WERI-Rb-1 (cell line): ENCODE results near the gene VENTX.

Experiments
- DNase-seq: peaks from one replicate; pipeline ENCODE4 v3.0.0-alpha.2; 2020
- H3K27ac ChIP-seq: fragments of 250-450 bp; sonication (Bioruptor Pico); 2 replicates; pipeline ENCODE4 v1.5.1; 2020; ENCODE audit warnings: mild to moderate bottlenecking, moderate library complexity
- H3K27me3 ChIP-seq: fragments of 250-450 bp; sonication (Bioruptor Pico); 2 replicates; pipeline ENCODE4 v1.5.1; 2021; ENCODE audit warnings: mild to moderate bottlenecking, low read depth, moderate library complexity; ENCODE audit not compliant: insufficient read depth, severe bottlenecking
- H3K36me3 ChIP-seq: fragments of 250-450 bp; sonication (Bioruptor Pico); 2 replicates; pipeline ENCODE4 v1.5.1; 2020; ENCODE audit warnings: mild to moderate bottlenecking, moderate library complexity
- H3K4me3 ChIP-seq: 2 replicates; pipeline ENCODE4 v1.5.1; 2011; ENCODE audit warnings: low read depth, mild to moderate bottlenecking, control low read depth, low read length
- H3K9me3 ChIP-seq: fragments of 250-450 bp; sonication (Bioruptor Pico); 2 replicates; pipeline ENCODE4 v1.5.1; 2021; ENCODE audit warnings: mild to moderate bottlenecking, moderate library complexity; ENCODE audit not compliant: severe bottlenecking
- TF ChIP-seq, protein P1 (sequence below): IDR thresholded peaks from 2 replicates; pipeline ENCODE4 v1.5.1; 2011; ENCODE audit warnings: low read depth, mild to moderate bottlenecking, control low read depth, inconsistent platforms, low read length

VENTX gene

DNA sequence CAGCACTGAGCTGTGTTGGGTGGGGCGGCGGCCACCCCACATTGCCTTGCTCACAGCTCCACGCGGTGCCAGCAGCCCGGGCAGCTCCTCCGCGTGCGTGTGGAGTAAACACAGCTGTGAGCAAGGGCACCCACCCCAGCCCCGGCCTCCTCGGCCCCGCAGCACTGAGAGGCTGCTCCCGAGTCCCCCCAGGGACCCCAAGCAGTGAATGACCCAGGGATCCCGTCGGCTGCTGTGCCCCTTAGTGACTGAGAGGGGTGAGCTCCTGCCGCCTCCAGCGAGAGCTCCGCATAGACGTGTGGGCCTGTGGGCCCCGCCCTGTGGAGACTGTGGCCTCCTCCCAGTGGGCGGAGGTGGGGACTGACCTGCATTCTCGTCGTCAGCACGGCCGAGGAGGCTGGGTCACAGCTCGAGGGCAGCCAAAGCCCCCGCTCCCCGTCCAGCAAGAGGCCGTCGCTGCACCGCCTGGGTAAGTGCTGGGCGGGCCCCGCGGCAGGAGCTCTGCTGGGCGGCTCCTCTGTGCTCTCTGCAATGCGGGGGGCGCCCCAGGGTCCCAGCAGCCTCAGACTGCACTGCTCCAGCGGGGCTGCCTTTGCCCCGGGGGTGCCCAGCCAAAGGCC, 37.6 kb upstream of the VENTX start:
- Histone ChIP-seq H3K36me3 (no peaks in the 10 kb centered on the region), H3K27me3 (no peaks in the 10 kb centered on the region)

DNA sequence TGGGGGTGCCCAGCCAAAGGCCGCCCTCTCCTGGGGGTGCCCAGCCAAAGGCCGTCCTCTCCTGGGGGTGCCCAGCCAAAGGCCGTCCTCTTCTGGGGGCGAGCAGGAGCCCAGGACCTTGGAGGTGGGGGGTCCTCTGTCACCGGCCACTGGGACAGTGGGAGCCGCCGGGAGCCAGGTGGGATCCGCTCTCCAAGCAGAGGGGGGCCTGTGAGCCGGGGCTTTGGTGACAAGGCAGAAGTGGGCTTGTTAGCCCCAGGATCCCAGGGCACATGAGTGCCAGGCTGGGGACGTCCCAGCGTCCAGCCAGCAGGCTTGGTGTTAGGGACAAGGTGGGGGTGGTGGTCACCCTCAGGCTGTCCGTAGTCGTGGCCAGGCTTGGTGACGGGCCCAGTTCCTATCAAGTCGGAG, 37.0 kb upstream of the VENTX start:
- DNase-seq, result no peak

More for the DNA sequence above, 37.6 kb upstream of the VENTX start:
- Histone ChIP-seq H3K9me3 (no peaks in the 10 kb centered on the region), H3K27ac (no peak overlapping the region), H3K4me3 (no peak overlapping the region)
- no peak for DNase-seq
- TF ChIP-seq, protein P1, sequence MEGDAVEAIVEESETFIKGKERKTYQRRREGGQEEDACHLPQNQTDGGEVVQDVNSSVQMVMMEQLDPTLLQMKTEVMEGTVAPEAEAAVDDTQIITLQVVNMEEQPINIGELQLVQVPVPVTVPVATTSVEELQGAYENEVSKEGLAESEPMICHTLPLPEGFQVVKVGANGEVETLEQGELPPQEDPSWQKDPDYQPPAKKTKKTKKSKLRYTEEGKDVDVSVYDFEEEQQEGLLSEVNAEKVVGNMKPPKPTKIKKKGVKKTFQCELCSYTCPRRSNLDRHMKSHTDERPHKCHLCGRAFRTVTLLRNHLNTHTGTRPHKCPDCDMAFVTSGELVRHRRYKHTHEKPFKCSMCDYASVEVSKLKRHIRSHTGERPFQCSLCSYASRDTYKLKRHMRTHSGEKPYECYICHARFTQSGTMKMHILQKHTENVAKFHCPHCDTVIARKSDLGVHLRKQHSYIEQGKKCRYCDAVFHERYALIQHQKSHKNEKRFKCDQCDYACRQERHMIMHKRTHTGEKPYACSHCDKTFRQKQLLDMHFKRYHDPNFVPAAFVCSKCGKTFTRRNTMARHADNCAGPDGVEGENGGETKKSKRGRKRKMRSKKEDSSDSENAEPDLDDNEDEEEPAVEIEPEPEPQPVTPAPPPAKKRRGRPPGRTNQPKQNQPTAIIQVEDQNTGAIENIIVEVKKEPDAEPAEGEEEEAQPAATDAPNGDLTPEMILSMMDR, result no peak

DNA sequence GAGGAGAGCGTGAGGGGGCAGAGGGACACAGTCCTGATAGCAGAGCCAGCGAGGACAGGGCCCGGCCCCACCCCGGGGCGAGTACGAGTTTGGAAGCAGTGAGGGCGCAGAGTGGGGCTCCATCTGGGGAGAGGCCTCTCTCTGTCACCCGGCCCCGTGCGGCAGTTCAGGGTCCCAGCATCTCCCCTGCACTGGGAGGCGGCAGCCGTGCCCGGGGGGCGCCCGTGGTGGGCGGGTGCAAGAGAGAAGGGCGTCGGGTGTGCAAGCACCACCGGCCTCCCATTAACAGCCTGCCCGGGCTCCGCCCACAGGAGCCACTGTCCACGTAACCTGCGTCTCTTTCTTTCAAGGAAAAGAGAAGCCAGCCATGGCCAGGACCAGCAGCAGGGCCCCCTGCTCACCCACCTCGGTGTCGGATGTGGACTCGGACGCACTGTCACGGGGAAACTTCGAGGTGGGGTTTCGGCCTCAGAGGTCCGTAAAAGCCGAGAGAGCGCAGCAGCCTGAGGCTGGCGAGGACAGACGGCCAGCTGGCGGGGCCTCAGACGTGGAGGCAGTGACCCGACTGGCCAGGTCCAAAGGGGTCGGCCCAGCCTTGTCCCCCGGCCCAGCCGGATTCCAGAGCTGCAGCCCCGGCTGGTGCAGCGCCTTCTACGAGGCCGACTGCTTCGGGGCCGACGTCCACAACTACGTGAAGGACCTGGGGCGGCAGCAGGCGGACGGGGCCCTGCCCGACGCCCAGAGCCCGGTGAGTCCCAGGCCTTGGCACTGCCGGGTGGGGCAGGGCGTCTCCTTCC, 36.3 kb upstream of the VENTX start:
- Histone ChIP-seq H3K9me3 (no peaks in the 10 kb centered on the region), H3K4me3 (no peak overlapping the region), H3K36me3 (no peaks in the 10 kb centered on the region), H3K27ac (no peak overlapping the region), H3K27me3 (no peaks in the 10 kb centered on the region)
- no peak for DNase-seq
- TF ChIP-seq, protein P1, result no peak

More for the DNA sequence above, 37.0 kb upstream of the VENTX start:
- TF ChIP-seq, protein P1, result no peak
- Histone ChIP-seq H3K36me3 (no peaks in the 10 kb centered on the region), H3K27me3 (no peaks in the 10 kb centered on the region), H3K4me3 (no peak overlapping the region), H3K27ac (no peak overlapping the region), H3K9me3 (no peaks in the 10 kb centered on the region)

DNA sequence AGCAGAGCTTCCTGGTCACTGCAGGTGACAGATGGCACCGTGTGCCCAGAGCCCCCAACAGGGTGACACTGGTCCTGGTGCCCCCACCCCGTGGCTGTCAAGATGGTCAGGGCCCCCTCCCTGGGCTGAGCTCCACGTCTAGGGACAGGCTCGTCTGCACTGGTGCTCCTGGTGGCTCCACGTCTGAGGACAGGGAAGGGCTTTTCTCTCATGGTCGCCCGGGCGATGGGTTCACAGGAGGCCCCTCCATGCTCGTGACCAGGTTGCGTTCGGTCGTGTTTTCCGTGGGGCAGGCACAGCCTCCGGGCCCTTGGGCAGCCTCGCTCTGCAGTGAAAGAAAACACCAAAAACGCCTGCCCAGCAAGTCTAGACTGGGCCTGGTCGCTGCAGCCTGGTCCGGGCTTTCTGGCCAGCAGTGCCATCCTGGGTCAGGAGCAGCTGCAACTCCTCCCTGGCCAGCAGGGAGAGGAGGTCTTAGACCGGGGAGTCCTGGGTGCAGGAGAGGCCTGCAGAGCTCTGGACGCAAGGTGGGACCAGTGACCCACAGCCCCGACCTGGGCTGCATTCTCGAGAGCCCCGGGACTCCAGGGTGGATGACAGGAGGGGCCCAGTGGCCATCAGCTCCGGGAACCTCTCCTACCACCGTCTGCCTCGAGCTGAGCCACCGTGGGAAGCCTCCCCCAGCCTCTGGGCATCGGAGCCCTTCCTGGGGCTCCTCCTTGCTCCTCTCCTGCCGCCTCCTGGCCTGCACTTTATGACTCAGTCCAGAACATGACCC, 35.5 kb upstream of the VENTX start:
- TF ChIP-seq, protein P1, result no peak
- Histone ChIP-seq H3K27ac (no peak overlapping the region), H3K27me3 (no peaks in the 10 kb centered on the region), H3K4me3 (no peak overlapping the region), H3K36me3 (no peaks in the 10 kb centered on the region), H3K9me3 (no peaks in the 10 kb centered on the region)
- no peak for DNase-seq

DNA sequence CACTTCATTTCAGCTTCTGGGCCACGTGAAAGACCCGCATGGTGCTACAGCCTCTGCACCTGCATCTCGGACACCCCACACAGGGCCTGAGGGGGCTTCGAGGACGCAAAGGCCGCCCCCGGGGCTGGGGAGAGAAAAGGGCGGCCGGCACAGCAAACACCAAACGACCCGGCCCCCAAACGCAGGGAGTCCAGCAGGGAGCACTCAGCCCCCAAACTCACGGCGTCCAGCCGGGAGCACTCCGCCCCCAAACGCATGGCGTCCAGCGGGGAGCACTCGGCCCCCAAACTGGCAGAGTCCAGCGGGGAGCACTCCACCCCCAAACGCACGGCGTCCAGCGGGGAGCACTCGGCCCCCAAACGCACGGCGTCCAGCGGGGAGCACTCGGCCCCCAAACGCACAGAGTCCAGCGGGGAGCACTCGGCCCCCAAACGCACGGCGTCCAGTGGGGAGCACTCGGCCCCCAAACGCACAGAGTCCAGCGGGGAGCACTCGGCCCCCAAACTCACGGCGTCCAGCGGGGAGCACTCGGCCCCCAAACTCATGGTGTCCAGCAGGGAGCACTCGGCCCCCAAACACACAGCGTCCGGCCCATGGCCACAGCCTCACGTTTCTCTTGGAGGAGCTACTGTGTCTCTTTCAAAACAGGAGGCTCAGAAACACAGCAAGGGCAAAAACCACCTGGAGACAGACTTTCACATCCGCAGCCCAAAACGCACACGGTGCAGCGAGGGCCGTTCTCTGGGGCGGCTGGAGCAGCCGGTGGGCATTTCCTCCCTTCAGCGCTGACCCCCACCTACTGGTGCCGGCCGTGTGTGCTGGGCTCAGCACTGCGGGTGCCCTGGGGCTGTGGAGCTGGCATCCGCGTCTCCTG, 34.6 kb upstream of the VENTX start:
- TF ChIP-seq, protein P1, result no peak
- no peak overlapping the region for H3K27ac ChIP-seq
- no peak overlapping the region for H3K4me3 ChIP-seq
- no peak for DNase-seq
- H3K9me3 ChIP-seq, result no peaks in the 10 kb centered on the region
- H3K36me3 ChIP-seq, result no peaks in the 10 kb centered on the region
- H3K27me3 ChIP-seq, result no peaks in the 10 kb centered on the region
